Fibroblast of lung (primary cell): Measurements from ENCODE around the gene MS4A6E.

Experiments used
- CTCF ChIP-seq, 2 donors: IDR thresholded peaks in 1 of 2; conservative IDR thresholded peaks in 1 of 2; 1 replicate in 1 of 2; 2 replicates in 1 of 2; pipeline ENCODE4 v1.5.1; 2011 to 2012; ENCODE audit warnings: low read length in 2 of 2, control low read depth in 1 of 2, inconsistent platforms in 1 of 2, low read depth in 1 of 2, mild to moderate bottlenecking in 1 of 2
- EZH2 ChIP-seq: IDR thresholded peaks from 2 replicates; pipeline ENCODE4 v1.5.1; 2012; ENCODE audit warnings: low read length, control low read depth, mild to moderate bottlenecking; ENCODE audit errors: missing control alignments

DNA sequence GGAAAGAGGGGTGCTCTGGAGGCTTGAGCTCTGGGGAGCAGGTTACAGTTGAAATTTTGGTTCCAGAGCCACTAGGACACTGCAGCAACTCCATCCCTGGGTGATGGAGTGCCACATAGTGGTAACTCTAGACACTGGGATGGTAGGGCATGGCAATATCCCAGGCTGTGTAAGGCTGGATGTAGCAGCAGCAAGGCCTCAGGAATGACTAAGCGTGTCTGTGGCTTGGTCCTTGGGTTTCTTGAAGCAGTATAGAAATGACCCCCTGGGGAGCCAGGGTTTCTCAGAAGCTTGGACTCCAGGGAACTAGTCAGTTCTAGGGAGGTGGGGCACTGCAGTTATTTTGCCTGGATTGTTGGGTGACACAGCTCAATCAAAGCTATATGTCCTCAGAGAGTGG lies 38.5 kb upstream of the MS4A6E start:
- TF ChIP-seq CTCF (conservative IDR thresholded peaks at IDR 0.05 in 1 of 2, IDR thresholded peaks at IDR 0.05 in 1 of 2; ENCODE audit: low read depth in 1 of 2, low read length in 2 of 2) (no peak), EZH2 (no peak)
